DMS153 (cell line): ENCODE results near the gene PPM1M.

Experiments
- DNase-seq: peaks from one replicate; lab custom pipeline; 2025; lab: John Stamatoyannopoulos, UW

PPM1M gene

GRCh38 chr3:52230889-52231499 lies 14.6 kb upstream of the PPM1M start:
- no peak for DNase-seq

GRCh38 chr3:52231502-52232278 lies 13.9 kb upstream of the PPM1M start:
- DNase-seq: peak; percentile 7

- DNase-seq: no peak
These were observed 13.1 kb upstream of the PPM1M start for GRCh38 chr3:52232279-52233107.

GRCh38 chr3:52233108-52233591 lies 12.4 kb upstream of the PPM1M start:
- DNase-seq: no peak

- no peak for DNase-seq
These were observed 11.6 kb upstream of the PPM1M start for GRCh38 chr3:52233968-52234367.

GRCh38 chr3:52234516-52235447 lies 10.8 kb upstream of the PPM1M start:
- no peak for DNase-seq

- DNase-seq: no peak
These were observed 9.1 kb upstream of the PPM1M start for GRCh38 chr3:52236424-52236886.

GRCh38 chr3:52237006-52237656 lies 8.4 kb upstream of the PPM1M start:
- DNase-seq: no peak

- DNase-seq: no peak
These were observed 7.8 kb upstream of the PPM1M start for GRCh38 chr3:52237657-52238172.

- no peak for DNase-seq
These were observed 7.3 kb upstream of the PPM1M start for GRCh38 chr3:52238193-52238760.

GRCh38 chr3:52238761-52239701 lies 6.5 kb upstream of the PPM1M start, which contains the start of gene TWF2:
Gene TWF2 (minus strand): TSS chr3:52239158. CDS start chr3:52239016, 142 bp downstream.
- DNase-seq: peak; percentile 4

- DNase-seq: peak; percentile 1
These were observed 5.3 kb upstream of the PPM1M start for GRCh38 chr3:52240059-52240885.

GRCh38 chr3:52240886-52241370 lies 4.6 kb upstream of the PPM1M start:
- DNase-seq: no peak

- no peak for DNase-seq
These were observed 3.5 kb upstream of the PPM1M start for GRCh38 chr3:52242039-52242438.

- DNase-seq: no peak
These were observed 1.5 kb upstream of the PPM1M start for GRCh38 chr3:52243791-52244628.

- no peak for DNase-seq
These were observed 683 bp downstream of the PPM1M start for GRCh38 chr3:52246264-52246620.
